ENCODE data around the gene RAPGEF5. TPM values are rescaled to one million over a fixed set of nuclear protein-coding genes. Genes with fewer than 3 reads are reported as not detected.

Gene RAPGEF5
- total and polyA plus RNA-seq, 10 of the 15 experiments (the other 5 are each of a cell fraction or from before 2014, with no cell fraction given): 0.38 to 4.0 (median 1.6) TPM; not detected in 1

GRCh38 chr7:22330903-22331302, 26.1 kb downstream of the RAPGEF5 start:
- FAIRE-seq (no peak), ATAC-seq (no peak), DNase-seq (ENCODE audit: low read depth, low spot score) (no peak)
- CTCF ChIA-PET: interaction anchor here (1.3 to 2.1 kb wide), 3 partner anchors 11 to 121 kb away, joined by 4 to 5 read pairs (median 5); no protein-coding TSS in a partner anchor
- POLR2A ChIA-PET: no interaction called here
- in situ Hi-C loops (cut with MboI): no loop called here
- Histone ChIP-seq H3K9me3 (replicated peaks; ENCODE audit: control insufficient read depth, insufficient read depth, low read length) (no peaks in the 10 kb centered on the region), H4K20me1 (ENCODE audit: control insufficient read depth, insufficient read depth) (no peaks in the 10 kb centered on the region), H3K9ac (ENCODE audit: control insufficient read depth, insufficient read depth, low read length) (no peak overlapping the region), H3K4me3 (no peak overlapping the region), H3K79me2 (ENCODE audit: control insufficient read depth, insufficient read depth, low read length) (no peaks in the 10 kb centered on the region; the same call in 1 of the 2 replicates), H2AFZ (ENCODE audit: control insufficient read depth, low read depth, low read length) (no peak overlapping the region), H3K4me1 (ENCODE audit: control insufficient read depth, insufficient read depth, low read length) (peaks cover 3% of the 10 kb centered on the region; the same call in 1 of the 2 replicates), H3K27me3 (replicated peaks in 1 of 2; ENCODE audit: control insufficient read depth in 2 of 2, insufficient read depth in 2 of 2, low read length in 1 of 2) (no peaks in the 10 kb centered on the region), H3K27ac (ENCODE audit: control insufficient read depth, insufficient read depth) (no peak overlapping the region), H3K36me3 (ENCODE audit: control insufficient read depth in 2 of 2, insufficient read depth in 2 of 2, low read length in 1 of 2) (no peaks in the 10 kb centered on the region), H3K4me2 (ENCODE audit: control insufficient read depth, insufficient read depth) (no peak overlapping the region)
- SMC1A ChIA-PET (ENCODE audit: uncharacterized antibody, unreplicated experiment): interaction anchor here (1.1 to 3.9 kb wide), 3 partner anchors 14 to 20 kb away, joined by 4 to 29 read pairs (median 6); no protein-coding TSS in a partner anchor
- BruUV-seq (replicated peaks): no TSS peak
- TF ChIP-seq, protein P1, sequence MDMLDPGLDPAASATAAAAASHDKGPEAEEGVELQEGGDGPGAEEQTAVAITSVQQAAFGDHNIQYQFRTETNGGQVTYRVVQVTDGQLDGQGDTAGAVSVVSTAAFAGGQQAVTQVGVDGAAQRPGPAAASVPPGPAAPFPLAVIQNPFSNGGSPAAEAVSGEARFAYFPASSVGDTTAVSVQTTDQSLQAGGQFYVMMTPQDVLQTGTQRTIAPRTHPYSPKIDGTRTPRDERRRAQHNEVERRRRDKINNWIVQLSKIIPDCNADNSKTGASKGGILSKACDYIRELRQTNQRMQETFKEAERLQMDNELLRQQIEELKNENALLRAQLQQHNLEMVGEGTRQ (IDR thresholded peaks at IDR 0.05; ENCODE audit: borderline replicate concordance, low read depth, low read length): no peak
- TF ChIP-seq WRNIP1 (IDR thresholded peaks at IDR 0.05; ENCODE audit: borderline replicate concordance, low read depth, low read length) (no peak), TAF1 (IDR thresholded peaks at IDR 0.05; ENCODE audit: borderline replicate concordance, low read depth, low read length) (no peak)
- TF ChIP-seq, protein P2, sequence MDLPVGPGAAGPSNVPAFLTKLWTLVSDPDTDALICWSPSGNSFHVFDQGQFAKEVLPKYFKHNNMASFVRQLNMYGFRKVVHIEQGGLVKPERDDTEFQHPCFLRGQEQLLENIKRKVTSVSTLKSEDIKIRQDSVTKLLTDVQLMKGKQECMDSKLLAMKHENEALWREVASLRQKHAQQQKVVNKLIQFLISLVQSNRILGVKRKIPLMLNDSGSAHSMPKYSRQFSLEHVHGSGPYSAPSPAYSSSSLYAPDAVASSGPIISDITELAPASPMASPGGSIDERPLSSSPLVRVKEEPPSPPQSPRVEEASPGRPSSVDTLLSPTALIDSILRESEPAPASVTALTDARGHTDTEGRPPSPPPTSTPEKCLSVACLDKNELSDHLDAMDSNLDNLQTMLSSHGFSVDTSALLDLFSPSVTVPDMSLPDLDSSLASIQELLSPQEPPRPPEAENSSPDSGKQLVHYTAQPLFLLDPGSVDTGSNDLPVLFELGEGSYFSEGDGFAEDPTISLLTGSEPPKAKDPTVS (IDR thresholded peaks at IDR 0.05; ENCODE audit: low read depth, low read length): no peak
- TF ChIP-seq, protein P3, sequence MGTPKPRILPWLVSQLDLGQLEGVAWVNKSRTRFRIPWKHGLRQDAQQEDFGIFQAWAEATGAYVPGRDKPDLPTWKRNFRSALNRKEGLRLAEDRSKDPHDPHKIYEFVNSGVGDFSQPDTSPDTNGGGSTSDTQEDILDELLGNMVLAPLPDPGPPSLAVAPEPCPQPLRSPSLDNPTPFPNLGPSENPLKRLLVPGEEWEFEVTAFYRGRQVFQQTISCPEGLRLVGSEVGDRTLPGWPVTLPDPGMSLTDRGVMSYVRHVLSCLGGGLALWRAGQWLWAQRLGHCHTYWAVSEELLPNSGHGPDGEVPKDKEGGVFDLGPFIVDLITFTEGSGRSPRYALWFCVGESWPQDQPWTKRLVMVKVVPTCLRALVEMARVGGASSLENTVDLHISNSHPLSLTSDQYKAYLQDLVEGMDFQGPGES (IDR thresholded peaks at IDR 0.05): no peak
- 6% methylated on average over 8 of the region's 8 CpGs for WGBS (ENCODE audit: insufficient coverage, insufficient replicate concordance, low lambda C conversion rate, missing lambda C conversion rate)
- RAD21 ChIA-PET (ENCODE audit: unreplicated experiment): interaction anchor here (1.2 kb wide), 1 partner anchor 28 kb away, joined by 3 read pairs; no protein-coding TSS in a partner anchor
- intact Hi-C loops (cut with micrococcal nuclease; ENCODE audit: unreplicated experiment): no loop called here

All from GM12878 (cell line).